ENCODE measurements around the gene DPH2.

The DPH2 gene

GRCh38 chr1:43938892-43939587 is 30.8 kb upstream of the DPH2 start:
- H3K4me1 ChIP-seq (ENCODE audit: insufficient read depth, low read length, poor library complexity, severe bottlenecking): no peaks in the 10 kb centered on the region
- H3K79me2 ChIP-seq (ENCODE audit: insufficient read depth, low read length): no peaks in the 10 kb centered on the region
- no peak for TF ChIP-seq EZH2phosphoT487 (IDR thresholded peaks at IDR 0.05; ENCODE audit: borderline replicate concordance)
- TF ChIP-seq, protein P1, sequence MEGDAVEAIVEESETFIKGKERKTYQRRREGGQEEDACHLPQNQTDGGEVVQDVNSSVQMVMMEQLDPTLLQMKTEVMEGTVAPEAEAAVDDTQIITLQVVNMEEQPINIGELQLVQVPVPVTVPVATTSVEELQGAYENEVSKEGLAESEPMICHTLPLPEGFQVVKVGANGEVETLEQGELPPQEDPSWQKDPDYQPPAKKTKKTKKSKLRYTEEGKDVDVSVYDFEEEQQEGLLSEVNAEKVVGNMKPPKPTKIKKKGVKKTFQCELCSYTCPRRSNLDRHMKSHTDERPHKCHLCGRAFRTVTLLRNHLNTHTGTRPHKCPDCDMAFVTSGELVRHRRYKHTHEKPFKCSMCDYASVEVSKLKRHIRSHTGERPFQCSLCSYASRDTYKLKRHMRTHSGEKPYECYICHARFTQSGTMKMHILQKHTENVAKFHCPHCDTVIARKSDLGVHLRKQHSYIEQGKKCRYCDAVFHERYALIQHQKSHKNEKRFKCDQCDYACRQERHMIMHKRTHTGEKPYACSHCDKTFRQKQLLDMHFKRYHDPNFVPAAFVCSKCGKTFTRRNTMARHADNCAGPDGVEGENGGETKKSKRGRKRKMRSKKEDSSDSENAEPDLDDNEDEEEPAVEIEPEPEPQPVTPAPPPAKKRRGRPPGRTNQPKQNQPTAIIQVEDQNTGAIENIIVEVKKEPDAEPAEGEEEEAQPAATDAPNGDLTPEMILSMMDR (conservative IDR thresholded peaks at IDR 0.05; ENCODE audit: low read length): no peak
- no peaks in the 10 kb centered on the region for H3F3A ChIP-seq (ENCODE audit: low read depth)
- H3K36me3 ChIP-seq (ENCODE audit: insufficient read depth, low read length): no peaks in the 10 kb centered on the region
- H4K20me1 ChIP-seq (ENCODE audit: insufficient read depth, low read length, poor library complexity, severe bottlenecking): no peaks in the 10 kb centered on the region
- H3K4me2 ChIP-seq (ENCODE audit: low read depth, low read length, poor library complexity, severe bottlenecking): no peak overlapping the region
- H3K9me3 ChIP-seq (ENCODE audit: insufficient read depth, low read depth, low read length): no peaks in the 10 kb centered on the region
- no peak overlapping the region for H2AFZ ChIP-seq (ENCODE audit: low read length)
- no peak overlapping the region for H3K4me3 ChIP-seq (ENCODE audit: low read length, poor library complexity, severe bottlenecking)
- no peak overlapping the region for H3K9ac ChIP-seq (ENCODE audit: low read depth, low read length, poor library complexity, severe bottlenecking)
- no peaks in the 10 kb centered on the region for H3K27me3 ChIP-seq (ENCODE audit: insufficient read depth, low read length, poor library complexity, severe bottlenecking)
- H3K9me2 ChIP-seq (replicated peaks; ENCODE audit: low read depth, low read length): no peaks in the 10 kb centered on the region

DNA sequence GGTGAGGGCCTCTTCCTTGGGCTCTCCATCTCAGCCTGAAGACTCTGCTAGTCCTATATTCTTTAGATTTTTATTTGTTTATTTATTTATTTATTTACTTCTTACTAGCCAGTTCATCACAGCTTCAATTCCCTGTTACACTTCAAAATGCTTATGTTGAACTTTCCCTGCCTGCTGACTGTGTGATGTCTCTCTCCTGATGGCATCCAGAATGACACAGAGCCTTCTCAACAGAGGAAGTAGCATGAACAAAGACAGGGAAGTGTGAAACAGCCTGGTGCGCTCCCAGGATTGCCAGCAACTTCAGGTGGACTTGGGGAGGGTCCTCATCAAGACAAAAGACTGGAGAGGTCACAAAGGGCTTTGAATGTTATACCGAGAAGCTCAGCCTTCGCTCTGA is 27.4 kb upstream of the DPH2 start:
- no peaks in the 10 kb centered on the region for H3K9me2 ChIP-seq (replicated peaks; ENCODE audit: low read depth, low read length)
- no peak overlapping the region for H2AFZ ChIP-seq (ENCODE audit: low read length)
- H3K36me3 ChIP-seq (ENCODE audit: insufficient read depth, low read length): no peaks in the 10 kb centered on the region
- no peak for TF ChIP-seq EZH2phosphoT487 (IDR thresholded peaks at IDR 0.05; ENCODE audit: borderline replicate concordance)
- TF ChIP-seq, protein P1 (conservative IDR thresholded peaks at IDR 0.05; ENCODE audit: low read length): no peak
- H3K27me3 ChIP-seq (ENCODE audit: insufficient read depth, low read length, poor library complexity, severe bottlenecking): no peaks in the 10 kb centered on the region
- no peaks in the 10 kb centered on the region for H3F3A ChIP-seq (ENCODE audit: low read depth)
- H4K20me1 ChIP-seq (ENCODE audit: insufficient read depth, low read length, poor library complexity, severe bottlenecking): no peaks in the 10 kb centered on the region
- H3K4me2 ChIP-seq (ENCODE audit: low read depth, low read length, poor library complexity, severe bottlenecking): no peak overlapping the region
- H3K4me1 ChIP-seq (ENCODE audit: insufficient read depth, low read length, poor library complexity, severe bottlenecking): peaks cover 8% of the 10 kb centered on the region
- no peak overlapping the region for H3K9ac ChIP-seq (ENCODE audit: low read depth, low read length, poor library complexity, severe bottlenecking)
- no peaks in the 10 kb centered on the region for H3K9me3 ChIP-seq (ENCODE audit: insufficient read depth, low read depth, low read length)
- no peak overlapping the region for H3K4me3 ChIP-seq (ENCODE audit: low read length, poor library complexity, severe bottlenecking)
- peaks cover 6% of the 10 kb centered on the region for H3K79me2 ChIP-seq (ENCODE audit: insufficient read depth, low read length)

GRCh38 chr1:43944860-43945259 is 24.9 kb upstream of the DPH2 start:
- Histone ChIP-seq H3K36me3 (ENCODE audit: insufficient read depth, low read length) (no peaks in the 10 kb centered on the region), H2AFZ (ENCODE audit: low read length) (no peak overlapping the region), H3K79me2 (ENCODE audit: insufficient read depth, low read length) (peaks cover 17% of the 10 kb centered on the region), H3K4me3 (ENCODE audit: low read length, poor library complexity, severe bottlenecking) (no peak overlapping the region), H3K9ac (ENCODE audit: low read depth, low read length, poor library complexity, severe bottlenecking) (no peak overlapping the region), H4K20me1 (ENCODE audit: insufficient read depth, low read length, poor library complexity, severe bottlenecking) (no peaks in the 10 kb centered on the region), H3K4me1 (ENCODE audit: insufficient read depth, low read length, poor library complexity, severe bottlenecking) (peaks cover 20% of the 10 kb centered on the region), H3K9me3 (ENCODE audit: insufficient read depth, low read depth, low read length) (no peaks in the 10 kb centered on the region), H3K9me2 (replicated peaks; ENCODE audit: low read depth, low read length) (no peaks in the 10 kb centered on the region), H3K4me2 (ENCODE audit: low read depth, low read length, poor library complexity, severe bottlenecking) (peak overlapping the region; percentile 21), H3F3A (ENCODE audit: low read depth) (no peaks in the 10 kb centered on the region), H3K27me3 (ENCODE audit: insufficient read depth, low read length, poor library complexity, severe bottlenecking) (no peaks in the 10 kb centered on the region)
- TF ChIP-seq, protein P1 (conservative IDR thresholded peaks at IDR 0.05; ENCODE audit: low read length): no peak
- TF ChIP-seq EZH2phosphoT487 (IDR thresholded peaks at IDR 0.05; ENCODE audit: borderline replicate concordance): no peak
